Gastrocnemius medialis (tissue), 4 donors: ENCODE results near the gene SUOX. TPM values are rescaled to one million over a fixed set of nuclear protein-coding genes. Genes with fewer than 3 reads are reported as not detected.
"Not testable (repeated sequence)": the region's sequence is repeated elsewhere in the genome, so short reads cannot be mapped to it uniquely, and the experiment has no call there.

Experiments
- ATAC-seq, 2 donors: fragments of 150-250 bp; one replicate each; pipeline ENCODE4 v1.9.1; 2016
- DNase-seq, 2 donors: peaks; one replicate each; pipeline ENCODE4 v3.0.0-alpha.2; 2019
- H3K27ac ChIP-seq, 4 donors: fragments of 200-600 bp; sonication (generic); 1 replicate in 1 of 4; 2 replicates in 3 of 4; pipeline ENCODE4 v1.5.1; 2016 to 2018; ENCODE audit warnings: mild to moderate bottlenecking in 2 of 4, moderate library complexity in 1 of 4
- H3K27me3 ChIP-seq, 3 donors: fragments of 200-600 bp; sonication (generic) in 2 of 3; 1 replicate in 1 of 3; 2 replicates in 2 of 3; pipeline versions ENCODE4 v1.5.1 to v1.6.0; 2016 to 2019; ENCODE audit warnings: mild to moderate bottlenecking in 1 of 3, moderate library complexity in 1 of 3
- H3K36me3 ChIP-seq, 2 donors: fragments of 200-600 bp; sonication (generic) in 1 of 2; one replicate each; pipeline ENCODE4 v1.5.1; 2017 to 2018
- H3K4me1 ChIP-seq, 2 donors: fragments of 200-600 bp; sonication (generic) in 1 of 2; one replicate each; pipeline ENCODE4 v1.5.1; 2016 to 2017; ENCODE audit warnings: mild to moderate bottlenecking in 2 of 2
- H3K4me3 ChIP-seq, 4 donors: fragments of 200-600 bp; sonication (generic) in 3 of 4; 1 replicate in 1 of 4; 2 replicates in 3 of 4; pipeline ENCODE4 v1.5.1; 2016 to 2019; ENCODE audit warnings: mild to moderate bottlenecking in 2 of 4
- H3K9me3 ChIP-seq, 3 donors: fragments of 200-600 bp; sonication (generic) in 2 of 3; 1 replicate in 1 of 3; 2 replicates in 2 of 3; pipeline ENCODE4 v1.5.1; 2016 to 2019
- POLR2A ChIP-seq, 2 donors: fragments of 450-650 bp; IDR thresholded peaks; one replicate each; pipeline ENCODE4 v1.6.1; 2017; ENCODE audit warnings: antibody characterized with exemption in 2 of 2, mild to moderate bottlenecking in 2 of 2, moderate library complexity in 2 of 2
- in situ Hi-C, 4 donors: fragments of 200-750 bp; cut with MboI; loops; one replicate each; pipeline versions ENCODE4 v1.15.0 to v1.8.0; 2017; ENCODE audit warnings: low sequenced_read_pairs in 4 of 4
- intact Hi-C: fragments of 100-400 bp; cut with DNase I; formaldehyde crosslinking; loops from one replicate; pipeline ENCODE4 v1.15.1; 2023; ENCODE audit warnings: low total_unique reads
- total RNA-seq, 4 donors: library from RNA; depleted of rRNA; stranded (reverse); fragments of >200 nt; gene quantifications; one replicate each; pipeline versions ENCODE4 v1.1.0 to v1.2.3, GENCODE V29; 2016
- TF ChIP-seq, protein P1 (sequence below), 5 experiments: fragments of 450-650 bp in 3 of 5; fragments of 200-600 bp in 2 of 5; sonication (generic) in 2 of 5; IDR thresholded peaks in 4 of 5; conservative IDR thresholded peaks in 1 of 5; 1 replicate in 4 of 5; 2 replicates in 1 of 5; pipeline ENCODE4 v1.5.1; 2016 to 2019; ENCODE audit warnings: antibody characterized with exemption in 5 of 5, mild to moderate bottlenecking in 3 of 5, moderate library complexity in 3 of 5

Gene SUOX
- total RNA-seq, 4 donors from 2014 or later: 10.1 to 28.1 (median 18.9) TPM

DNA sequence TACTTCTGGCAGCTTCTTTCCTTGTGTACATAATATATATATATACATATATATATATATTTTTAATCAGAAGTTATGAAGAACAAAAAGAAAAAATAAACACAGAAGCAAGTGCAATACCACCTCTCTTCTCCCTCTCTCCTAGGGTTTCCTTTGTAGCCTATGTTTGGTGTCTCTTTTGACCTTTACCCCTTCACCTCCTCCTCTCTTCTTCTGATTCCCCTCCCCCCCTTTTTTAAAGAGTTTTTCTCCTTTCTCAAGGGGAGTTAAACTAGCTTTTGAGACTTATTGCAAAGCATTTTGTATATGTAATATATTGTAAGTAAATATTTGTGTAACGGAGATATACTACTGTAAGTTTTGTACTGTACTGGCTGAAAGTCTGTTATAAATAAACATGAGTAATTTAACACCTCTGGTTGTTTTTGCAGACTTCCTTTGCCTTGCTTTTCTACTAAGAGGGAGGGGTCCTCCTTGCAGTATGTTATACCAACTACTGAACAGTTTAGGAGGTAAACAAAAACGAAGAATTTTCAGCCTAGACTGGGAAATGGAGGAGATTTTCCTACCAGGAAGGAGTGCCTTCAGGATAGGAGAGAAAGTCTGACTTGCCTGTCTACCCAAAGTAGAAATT, 41.1 kb downstream of the SUOX start:
- ATAC-seq: no peak
- Histone ChIP-seq H3K27ac (no peak overlapping the region), H3K4me1 (peaks cover 10 to 16% of the 10 kb centered on the region in 2 donors), H3K9me3 (no peaks in the 10 kb centered on the region), H3K27me3 (no peaks in the 10 kb centered on the region), H3K36me3 (peaks cover 0 to 34% of the 10 kb centered on the region in 2 donors), H3K4me3 (no peak overlapping the region)
- in situ Hi-C loops: no loop called here
- DNase-seq: no peak
- intact Hi-C loops: no loop called here
- TF ChIP-seq, protein P1, sequence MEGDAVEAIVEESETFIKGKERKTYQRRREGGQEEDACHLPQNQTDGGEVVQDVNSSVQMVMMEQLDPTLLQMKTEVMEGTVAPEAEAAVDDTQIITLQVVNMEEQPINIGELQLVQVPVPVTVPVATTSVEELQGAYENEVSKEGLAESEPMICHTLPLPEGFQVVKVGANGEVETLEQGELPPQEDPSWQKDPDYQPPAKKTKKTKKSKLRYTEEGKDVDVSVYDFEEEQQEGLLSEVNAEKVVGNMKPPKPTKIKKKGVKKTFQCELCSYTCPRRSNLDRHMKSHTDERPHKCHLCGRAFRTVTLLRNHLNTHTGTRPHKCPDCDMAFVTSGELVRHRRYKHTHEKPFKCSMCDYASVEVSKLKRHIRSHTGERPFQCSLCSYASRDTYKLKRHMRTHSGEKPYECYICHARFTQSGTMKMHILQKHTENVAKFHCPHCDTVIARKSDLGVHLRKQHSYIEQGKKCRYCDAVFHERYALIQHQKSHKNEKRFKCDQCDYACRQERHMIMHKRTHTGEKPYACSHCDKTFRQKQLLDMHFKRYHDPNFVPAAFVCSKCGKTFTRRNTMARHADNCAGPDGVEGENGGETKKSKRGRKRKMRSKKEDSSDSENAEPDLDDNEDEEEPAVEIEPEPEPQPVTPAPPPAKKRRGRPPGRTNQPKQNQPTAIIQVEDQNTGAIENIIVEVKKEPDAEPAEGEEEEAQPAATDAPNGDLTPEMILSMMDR (IDR thresholded peaks at IDR 0.05 in 4 of 5, conservative IDR thresholded peaks at IDR 0.05 in 1 of 5): no peak
- TF ChIP-seq POLR2A (IDR thresholded peaks at IDR 0.05): no peak

DNA sequence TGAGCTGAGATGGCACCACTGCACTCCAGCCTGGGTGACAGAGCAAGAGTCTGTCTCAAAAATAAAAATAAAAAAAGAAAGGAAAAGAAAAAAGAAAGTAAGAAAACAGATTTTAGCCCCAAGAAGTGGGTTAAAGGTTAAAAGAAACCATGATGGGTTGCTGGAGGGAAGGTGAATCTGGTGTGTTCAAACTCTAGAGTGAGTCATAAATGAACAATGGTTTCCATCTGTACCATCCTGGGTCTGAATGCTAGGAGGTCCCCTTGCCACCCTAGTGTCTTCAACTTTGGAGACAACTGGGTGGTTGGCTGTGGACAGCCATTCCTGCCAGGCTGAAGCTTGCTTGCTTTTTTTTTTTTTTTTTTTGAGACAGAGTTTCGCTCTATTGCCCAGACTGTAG, 43.1 kb downstream of the SUOX start:
- TF ChIP-seq, protein P1 (IDR thresholded peaks at IDR 0.05 in 4 of 5, conservative IDR thresholded peaks at IDR 0.05 in 1 of 5): no peak
- no peak for TF ChIP-seq POLR2A (IDR thresholded peaks at IDR 0.05)
- intact Hi-C loops (no loop called here), in situ Hi-C loops (loop anchor here in 2 of 4 donors (5.0 to 10.0 kb wide), 2 partner anchors 43 to 65 kb away; partner anchors contain the start of genes PA2G4 (in 2 of the 2) and SUOX (in 1 of the 2))
- H3K36me3 ChIP-seq: peaks cover 0 to 41% of the 10 kb centered on the region in 2 donors
- H3K4me1 ChIP-seq: peaks cover 15 to 19% of the 10 kb centered on the region in 2 donors
- H3K9me3 ChIP-seq: no peaks in the 10 kb centered on the region
- no peak overlapping the region for H3K4me3 ChIP-seq
- DNase-seq (no peak), ATAC-seq (no peak)
- H3K27me3 ChIP-seq: no peaks in the 10 kb centered on the region
- H3K27ac ChIP-seq: no peak overlapping the region

DNA sequence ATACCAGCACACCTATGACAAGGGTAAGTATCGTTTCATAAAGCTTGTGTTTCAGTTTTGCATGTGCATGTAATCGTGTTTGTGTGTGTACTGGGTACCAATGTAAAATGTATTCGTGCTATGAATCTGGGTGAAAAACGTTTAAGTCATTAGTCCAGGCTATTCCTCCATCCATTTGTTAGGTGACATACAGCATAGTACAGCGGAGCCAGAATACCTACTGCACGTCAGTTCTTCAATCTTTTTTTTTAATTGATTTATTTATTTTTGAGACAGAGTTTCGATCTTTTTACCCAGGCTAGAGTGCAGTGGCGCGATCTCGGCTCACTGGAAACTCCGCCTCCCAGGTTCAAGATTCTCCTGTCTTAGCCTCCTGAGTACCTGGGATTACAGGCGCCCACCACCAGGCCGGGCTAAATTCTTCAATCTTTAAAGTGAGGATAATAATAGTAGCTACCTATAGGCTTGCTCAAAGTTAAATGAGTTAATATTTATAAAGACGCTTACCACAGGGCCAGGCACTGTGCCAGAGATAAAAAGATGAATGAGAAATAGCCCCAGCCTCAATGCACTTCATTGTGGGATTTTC, 44.0 kb downstream of the SUOX start:
- Histone ChIP-seq H3K27ac (peak overlapping the region; percentile 87 to 98 (median 94)), H3K36me3 (peaks cover 0 to 34% of the 10 kb centered on the region in 2 donors), H3K4me3 (peak overlapping the region; percentile 66 to 94 (median 86)), H3K4me1 (peaks cover 15 to 19% of the 10 kb centered on the region in 2 donors), H3K27me3 (no peaks in the 10 kb centered on the region), H3K9me3 (no peaks in the 10 kb centered on the region)
- ATAC-seq (no peak), DNase-seq (no peak)
- TF ChIP-seq, protein P1 (IDR thresholded peaks at IDR 0.05 in 4 of 5, conservative IDR thresholded peaks at IDR 0.05 in 1 of 5): peak in 1 of 5 experiments; percentile 7
- TF ChIP-seq POLR2A (IDR thresholded peaks at IDR 0.05): no peak
- intact Hi-C loops: loop anchor here (1.0 kb wide), 4 partner anchors 45 to 223 kb away; partner anchors contain the start of genes ORMDL2, PYM1 and RAB5B
- in situ Hi-C loops: loop anchor here in 2 of 4 donors (5.0 to 10.0 kb wide), 2 partner anchors 44 to 64 kb away; partner anchors contain the start of genes PA2G4 (in 2 of the 2) and SUOX (in 1 of the 2)

GRCh38 chr12:56041552-56042429, 44.7 kb downstream of the SUOX start, which contains the start of gene RPS26:
RPS26 (plus strand) TSS chr12:56041918; CDS start chr12:56042167, 249 bp downstream.
- no peaks in the 10 kb centered on the region for H3K27me3 ChIP-seq
- H3K9me3 ChIP-seq: no peaks in the 10 kb centered on the region
- peaks cover 15 to 19% of the 10 kb centered on the region in 2 donors for H3K4me1 ChIP-seq
- DNase-seq (peak; percentile 96 to 97), ATAC-seq (peak; percentile 98 to 99)
- peaks cover 0 to 28% of the 10 kb centered on the region in 2 donors for H3K36me3 ChIP-seq
- intact Hi-C loops: loop anchor here (1.0 to 2.0 kb wide), 6 partner anchors 45 to 223 kb away; partner anchors contain the start of genes ORMDL2, PA2G4, PYM1 and RAB5B
- in situ Hi-C loops: loop anchor here in 2 of 4 donors (5.0 to 10.0 kb wide), 2 partner anchors 44 to 63 kb away; partner anchors contain the start of genes PA2G4 (in 2 of the 2) and SUOX (in 1 of the 2)
- H3K27ac ChIP-seq: peak within 1 kb of the TSS; percentile 87 to 98 (median 94)
- TF ChIP-seq, protein P1 (IDR thresholded peaks at IDR 0.05 in 4 of 5, conservative IDR thresholded peaks at IDR 0.05 in 1 of 5): peak; percentile 11 to 70 (median 40)
- peak; percentile 86 to 90 for TF ChIP-seq POLR2A (IDR thresholded peaks at IDR 0.05)
- peak within 1 kb of the TSS; percentile 66 to 94 (median 86) for H3K4me3 ChIP-seq

GRCh38 chr12:56042430-56042813, 45.3 kb downstream of the SUOX start:
- not testable (repeated sequence) for H3K9me3 ChIP-seq, H3K27me3 ChIP-seq, DNase-seq
- Histone ChIP-seq H3K27ac (peak overlapping the region; percentile 87 to 98 (median 94)), H3K4me3 (peak overlapping the region; percentile 66 to 94 (median 86)), H3K4me1 (peaks cover 15 to 19% of the 10 kb centered on the region in 2 donors), H3K36me3 (peaks cover 0 to 28% of the 10 kb centered on the region in 2 donors)
- in situ Hi-C loops: loop anchor here in 2 of 4 donors (5.0 to 10.0 kb wide), 2 partner anchors 45 to 62 kb away; partner anchors contain the start of genes PA2G4 (in 2 of the 2) and SUOX (in 1 of the 2)
- peak in 1 of 2 donors; percentile 2 for ATAC-seq
- intact Hi-C loops: loop anchor here (2.0 kb wide), 2 partner anchors 62 to 74 kb away; partner anchors contain the start of genes PA2G4 and RPL41
